Measurements from ENCODE around the gene LGALS7B.
"Not testable (repeated sequence)": the region's sequence is repeated elsewhere in the genome, so short reads cannot be mapped to it uniquely, and the experiment has no call there.

LGALS7B gene

GRCh38 chr19:38797781-38798180 lies 8.8 kb downstream of the LGALS7B start:
- not testable (repeated sequence) for DNase-seq

GRCh38 chr19:38799104-38799503 lies 10.1 kb downstream of the LGALS7B start:
- no peak for DNase-seq

GRCh38 chr19:38800577-38801347 lies 11.8 kb downstream of the LGALS7B start:
- no peak for DNase-seq

- no peak for DNase-seq
These were observed 12.5 kb downstream of the LGALS7B start for GRCh38 chr19:38801359-38802095.

GRCh38 chr19:38803543-38803942 lies 14.5 kb downstream of the LGALS7B start:
- no peak for DNase-seq

GRCh38 chr19:38805180-38805579 lies 16.2 kb downstream of the LGALS7B start:
- peak; percentile 11 for DNase-seq

- DNase-seq = no peak
These were observed 17.4 kb downstream of the LGALS7B start for GRCh38 chr19:38806371-38806770.

GRCh38 chr19:38807374-38808098 lies 18.5 kb downstream of the LGALS7B start:
- not testable (repeated sequence) for DNase-seq

GRCh38 chr19:38808741-38809140 lies 19.7 kb downstream of the LGALS7B start:
- no peak for DNase-seq

GRCh38 chr19:38809592-38810252 lies 20.7 kb downstream of the LGALS7B start:
- DNase-seq = no peak

- no peak for DNase-seq
These were observed 23.2 kb downstream of the LGALS7B start for GRCh38 chr19:38812009-38812840.

GRCh38 chr19:38812841-38813320 lies 23.9 kb downstream of the LGALS7B start, which contains the start of gene LGALS4:
Gene LGALS4 (minus strand): TSS chr19:38812945. CDS start chr19:38812886, 59 bp downstream.
- no peak for DNase-seq

GRCh38 chr19:38813323-38813722 lies 24.3 kb downstream of the LGALS7B start:
- no peak for DNase-seq

GRCh38 chr19:38813932-38814331 lies 24.9 kb downstream of the LGALS7B start:
- DNase-seq = not testable (repeated sequence)

- DNase-seq = no peak
These were observed 26.3 kb downstream of the LGALS7B start for GRCh38 chr19:38815059-38816001.

GRCh38 chr19:38816131-38816750 lies 27.2 kb downstream of the LGALS7B start:
- DNase-seq = no peak

- no peak for DNase-seq
These were observed 28.1 kb downstream of the LGALS7B start for GRCh38 chr19:38817081-38817480.

GRCh38 chr19:38819231-38819920 lies 30.4 kb downstream of the LGALS7B start:
- no peak for DNase-seq

GRCh38 chr19:38821230-38821825 lies 32.3 kb downstream of the LGALS7B start:
- DNase-seq = not testable (repeated sequence)

All from EL (cell line).